HG02678 (cell line): ENCODE measurements around the gene PTCD1.
"Not testable (repeated sequence)": the region's sequence is repeated elsewhere in the genome, so short reads cannot be mapped to it uniquely, and the experiment has no call there.

Experiments
- ATAC-seq: cut with Tn5 transposase; IDR thresholded peaks from one replicate; pipeline ENCODE4 v1.9.1; 2021; ENCODE audit warnings: mild to moderate bottlenecking, moderate library complexity; ENCODE audit not compliant: unreplicated experiment

PTCD1 gene

GRCh38 chr7:99387912-99388311 lies 50.7 kb downstream of the PTCD1 start:
- no peak for ATAC-seq

GRCh38 chr7:99387239-99387635 lies 51.4 kb downstream of the PTCD1 start:
- not testable (repeated sequence) for ATAC-seq

- no peak for ATAC-seq
These were observed 51.9 kb downstream of the PTCD1 start for GRCh38 chr7:99386584-99387238.

DNA sequence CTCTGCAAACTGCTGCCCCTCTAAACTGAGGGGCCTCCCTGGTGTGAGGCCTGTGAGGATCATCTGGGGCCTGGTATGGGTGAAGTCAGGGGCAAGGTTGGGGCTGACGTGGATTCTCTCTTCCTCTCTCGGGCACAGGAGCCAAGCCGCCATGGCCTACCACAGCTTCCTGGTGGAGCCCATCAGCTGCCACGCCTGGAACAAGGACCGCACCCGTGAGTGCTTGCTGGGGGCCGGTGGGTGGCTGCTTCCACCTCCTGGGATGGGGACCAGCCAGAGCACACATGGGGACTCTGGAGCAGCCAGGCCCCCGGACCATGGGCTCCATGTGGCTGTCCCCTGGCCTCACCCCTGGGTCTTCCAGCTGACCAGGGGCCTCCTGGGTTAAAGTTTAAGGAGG lies 53.0 kb downstream of the PTCD1 start:
- ATAC-seq, result no peak

- ATAC-seq, result no peak
These were observed 54.1 kb downstream of the PTCD1 start for GRCh38 chr7:99384523-99384922.

DNA sequence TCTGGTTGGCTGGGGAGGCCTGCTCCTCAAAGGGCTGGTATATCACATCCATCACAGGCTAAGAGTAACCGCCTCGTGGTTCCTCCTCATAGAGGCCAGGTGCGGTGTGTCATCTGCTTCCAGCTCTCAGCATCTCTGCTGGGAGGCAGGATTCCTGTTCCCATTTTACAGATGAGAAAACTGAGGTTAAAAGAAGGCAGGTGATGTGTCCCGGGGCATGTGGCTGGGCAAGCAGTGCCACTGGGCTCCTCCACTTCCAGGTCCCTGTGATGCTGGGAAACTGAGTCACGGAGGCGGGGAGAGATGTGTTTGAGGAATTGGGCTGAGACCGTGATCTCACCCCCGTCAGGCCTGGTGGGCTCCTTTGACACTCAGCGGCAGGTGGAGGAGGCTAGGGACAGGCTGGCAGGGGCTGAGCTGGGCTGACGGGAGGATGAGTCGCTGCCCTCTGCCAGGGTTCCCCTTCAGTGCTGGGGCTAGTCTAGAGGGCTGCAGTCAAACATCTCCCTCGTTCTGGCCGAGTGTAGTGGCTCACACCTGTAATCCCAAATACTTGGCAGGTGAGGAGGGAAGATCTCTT lies 54.7 kb downstream of the PTCD1 start:
- no peak for ATAC-seq

- ATAC-seq, result no peak
These were observed 55.4 kb downstream of the PTCD1 start for GRCh38 chr7:99383203-99383602.

DNA sequence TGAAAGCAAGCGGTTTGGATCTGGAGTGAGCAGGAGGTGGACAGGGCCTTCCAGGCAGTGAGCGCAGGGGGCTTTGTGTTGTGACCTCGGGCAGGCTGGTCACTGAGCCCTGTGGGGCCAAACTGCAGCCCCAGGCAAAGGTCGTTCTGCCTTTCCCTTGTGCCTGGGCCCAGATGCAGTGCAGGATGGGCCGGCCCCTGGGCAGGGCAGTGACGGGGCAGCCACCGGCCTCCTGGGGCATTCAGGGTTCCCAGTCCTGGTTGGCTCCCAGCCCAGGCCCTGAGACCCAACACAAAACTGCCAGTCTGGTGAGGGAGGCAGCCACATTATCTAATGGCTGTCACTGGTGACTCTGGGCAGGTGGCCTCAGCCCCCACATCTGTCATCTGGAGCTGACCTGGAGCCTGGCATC lies 56.9 kb downstream of the PTCD1 start:
- no peak for ATAC-seq

DNA sequence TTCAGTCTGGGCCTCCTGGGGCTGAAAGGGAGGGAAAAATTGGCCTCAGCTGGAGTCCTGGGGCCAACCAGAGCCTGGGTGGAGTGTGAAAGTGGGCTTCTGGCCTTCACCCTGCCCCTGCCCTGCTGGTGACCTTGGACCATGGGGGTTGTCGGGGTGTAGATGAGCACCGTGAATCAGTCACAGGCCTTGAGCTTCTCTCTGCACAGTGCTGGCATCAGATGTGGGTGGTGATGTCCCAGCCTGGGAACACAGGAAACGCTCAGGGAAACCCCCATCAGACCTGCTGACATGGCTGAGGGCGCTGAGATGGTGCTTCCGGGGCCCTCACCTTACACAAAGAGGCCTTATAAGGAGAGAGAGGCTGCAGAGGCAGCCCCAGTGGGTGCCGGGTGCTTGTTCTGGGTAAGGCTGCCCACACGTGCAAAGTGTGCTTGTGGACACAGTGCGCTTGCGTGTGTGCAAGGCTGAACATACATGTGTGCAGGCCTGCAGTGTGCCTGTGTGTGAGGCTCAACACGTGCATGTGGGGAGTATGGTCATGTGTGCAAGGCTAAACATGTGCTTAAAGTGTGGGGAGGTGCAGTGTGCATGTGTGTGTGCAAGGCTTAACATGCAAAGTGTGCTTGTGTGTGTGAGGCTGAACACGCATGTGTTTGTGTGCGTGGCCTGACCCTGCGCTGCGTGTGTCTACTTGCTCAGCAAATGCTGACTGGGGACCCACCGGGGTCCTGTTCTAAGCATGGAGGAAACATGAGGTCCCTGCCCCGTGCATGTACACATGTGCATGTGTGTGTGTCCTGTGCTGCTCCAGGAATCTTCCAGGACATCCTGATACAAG lies 57.6 kb downstream of the PTCD1 start:
- ATAC-seq, result peak; percentile 79

- peak; percentile 36 for ATAC-seq
These were observed 58.4 kb downstream of the PTCD1 start for GRCh38 chr7:99380032-99380822.

- ATAC-seq, result not testable (repeated sequence)
These were observed 58.9 kb downstream of the PTCD1 start for GRCh38 chr7:99379693-99380031.

- no peak for ATAC-seq
These were observed 59.5 kb downstream of the PTCD1 start for GRCh38 chr7:99379043-99379577.

DNA sequence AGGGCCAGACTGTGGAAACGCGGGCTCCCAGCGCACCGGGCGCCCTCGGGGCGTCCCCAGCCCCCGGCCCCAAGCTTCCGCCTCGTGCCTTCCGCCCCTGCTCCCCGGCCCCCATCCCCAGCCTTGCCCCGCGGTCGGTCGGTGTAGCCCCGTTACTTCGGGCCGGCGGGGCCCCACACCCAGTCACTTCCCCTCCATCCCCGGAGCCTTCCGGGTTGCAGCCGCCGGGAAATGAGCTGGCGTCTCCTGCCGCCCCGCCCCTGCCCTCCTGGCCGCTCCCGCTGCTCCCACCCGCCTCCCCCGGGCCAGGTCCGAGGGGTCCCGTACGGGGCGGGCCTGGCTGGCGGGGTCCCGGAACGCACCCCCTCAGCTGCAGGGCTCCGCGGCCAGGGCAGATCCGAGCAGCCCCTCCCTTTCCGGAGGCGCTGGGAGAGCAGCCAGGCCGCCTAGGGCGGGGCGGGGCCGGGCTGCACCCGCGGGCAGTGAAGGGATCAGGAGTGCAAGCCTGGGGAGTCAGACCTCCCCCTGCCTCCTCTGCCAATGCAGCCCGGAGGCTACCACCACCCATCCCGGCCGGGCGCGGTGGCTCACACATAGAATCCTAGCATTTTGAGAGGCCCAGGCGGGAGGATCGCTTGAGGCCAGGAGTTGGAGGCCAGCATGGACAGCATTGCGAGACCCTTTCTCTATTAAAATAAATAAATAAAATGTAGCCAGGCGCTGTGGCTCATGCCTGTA lies 63.4 kb downstream of the PTCD1 start:
- peak; percentile 44 for ATAC-seq

GRCh38 chr7:99374111-99375064 lies 64.2 kb downstream of the PTCD1 start, which contains the start of gene ARPC1B:
Gene ARPC1B, plus strand, starts transcription at chr7:99374730. Its CDS starts 10,985 bp downstream, at chr7:99385715.
- ATAC-seq, result peak; percentile 63

GRCh38 chr7:99373091-99374066 lies 65.2 kb downstream of the PTCD1 start:
- ATAC-seq, result no peak

DNA sequence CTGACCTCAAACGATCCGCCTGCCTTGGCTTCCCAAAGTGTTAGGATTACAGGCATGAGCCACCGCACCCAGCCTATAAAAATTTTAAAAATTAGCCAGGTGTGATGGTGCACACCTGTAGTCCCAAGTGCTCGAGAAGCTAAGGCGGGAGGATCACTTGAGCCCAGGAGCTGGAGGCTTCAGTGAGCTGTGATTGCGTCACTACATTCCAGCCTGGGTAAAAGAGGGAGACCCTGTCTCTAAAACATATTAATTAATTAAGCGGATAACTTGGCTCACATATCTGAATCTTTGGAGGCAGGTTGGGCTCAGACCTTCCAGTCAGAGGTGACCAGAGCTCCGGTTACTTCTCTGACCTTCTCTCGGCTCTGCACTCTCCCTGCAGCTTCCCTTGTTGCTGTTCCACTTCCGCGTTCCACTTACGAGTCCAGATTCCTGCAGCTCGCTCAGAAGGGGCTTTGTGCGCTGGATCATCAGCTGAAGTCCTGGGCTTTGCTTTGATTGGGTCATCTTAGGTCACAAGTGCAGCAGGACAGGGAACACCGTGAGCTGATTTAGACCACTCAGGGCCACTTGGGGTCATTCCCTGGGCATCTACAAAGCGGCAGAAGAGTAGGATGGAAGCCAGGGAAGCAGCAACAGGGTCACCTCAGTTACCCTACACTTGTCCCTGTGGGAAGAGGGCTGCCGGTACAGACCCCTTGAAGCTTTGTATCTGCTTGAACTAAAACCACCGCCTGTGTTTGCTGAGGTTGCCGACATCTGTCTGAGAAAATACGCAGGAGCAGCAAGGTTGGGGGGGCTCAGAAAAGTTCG lies 66.1 kb downstream of the PTCD1 start:
- ATAC-seq, result no peak

GRCh38 chr7:99371376-99371920 lies 67.2 kb downstream of the PTCD1 start:
- no peak for ATAC-seq
